Diencephalon (tissue), 1 donor: ENCODE data around the gene RRP1B. TPM values are rescaled to one million over a fixed set of nuclear protein-coding genes. Genes with fewer than 3 reads are reported as not detected.

Experiments used
- small RNA-seq: library from RNA; depleted of rRNA; stranded (forward); fragments of <200 nt; gene quantifications from one replicate; pipeline ENCODE3, GENCODE V24; 2014
- total RNA-seq: library from RNA; depleted of rRNA; stranded (reverse); fragments of >200 nt; gene quantifications from one replicate; pipeline ENCODE4 v1.2.3, GENCODE V29; 2014

The RRP1B gene
- total RNA-seq: 24.5 TPM

DNA sequence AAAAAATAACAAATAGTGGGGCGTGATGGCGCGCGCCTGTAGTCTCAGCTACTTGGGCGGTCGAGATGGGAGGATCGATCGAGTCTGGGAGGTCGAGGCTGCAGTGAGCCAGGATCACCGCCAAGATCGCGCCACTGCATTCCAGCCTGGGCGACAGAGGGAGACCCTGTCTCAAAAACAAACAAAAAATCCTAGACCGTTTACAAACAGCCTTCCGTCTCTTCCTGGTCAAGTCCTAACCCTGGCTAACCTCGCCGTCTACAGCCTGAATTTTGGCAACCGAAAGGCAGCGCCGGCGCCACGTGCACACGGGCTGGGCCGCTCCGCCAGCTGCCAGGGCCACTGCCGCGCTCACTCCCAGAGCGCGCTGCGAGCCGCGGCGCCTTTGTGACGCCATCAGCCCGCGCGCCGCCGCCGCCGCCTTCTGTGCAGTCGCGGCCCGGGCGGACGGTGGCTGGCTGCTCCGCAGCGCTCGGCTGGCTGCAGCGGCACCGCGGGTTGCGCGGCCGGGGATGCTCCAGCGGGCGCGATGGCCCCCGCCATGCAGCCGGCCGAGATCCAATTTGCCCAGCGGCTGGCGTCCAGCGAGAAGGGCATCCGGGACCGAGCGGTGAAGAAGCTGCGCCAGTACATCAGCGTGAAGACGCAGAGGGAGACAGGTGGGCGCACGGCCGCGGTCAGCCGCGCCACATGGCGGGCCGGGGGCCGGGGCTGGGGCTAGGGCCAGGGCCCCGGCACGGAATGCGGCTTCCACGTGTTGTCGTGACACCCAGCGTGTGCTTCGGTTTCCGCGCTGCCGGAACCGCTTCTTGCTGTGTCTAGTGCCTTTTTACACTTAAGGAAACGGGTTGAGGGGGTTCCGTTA is at the start of gene RRP1B, which contains the start of gene HSF2BP:
Gene RRP1B, plus strand, starts transcription at position 425 of the 865 bp plus-strand sequence. Its CDS starts 105 bp downstream, at position 530.
Gene HSF2BP, minus strand, starts transcription at position 353 of the 865 bp plus-strand sequence. CDS start 1,392 bp downstream, outside the sequence.

GRCh38 chr21:43718872-43719747 is 59.8 kb downstream of the RRP1B start, which contains the start of gene PDXK:
PDXK (plus strand) TSS chr21:43719129; CDS start chr21:43719295, 166 bp downstream.

Small RNA genes lying within 50 kb of the gene (small RNA-seq; reads per million reads assigned to genes)
- gene MIR6070: not detected

Other genes starting within 250 kb of the RRP1B start
- 6.5 TPM for gene SIK1, start 232.4 kb upstream of the RRP1B start, total RNA-seq
- 2.5 TPM for gene HSF2BP, start 72 bp upstream of the RRP1B start, total RNA-seq
- 51.9 TPM for gene PDXK, start 59.6 kb downstream of the RRP1B start, total RNA-seq
- gene CSTB, start 116.7 kb downstream of the RRP1B start, total RNA-seq: 7.4 TPM
- gene RRP1, start 130.0 kb downstream of the RRP1B start, total RNA-seq: 14.5 TPM
- 35.8 TPM for gene AGPAT3, start 205.7 kb downstream of the RRP1B start, total RNA-seq